SU-DHL-6 (cell line): ENCODE measurements around the gene CDKN2B.

Source experiments
- CTCF ChIP-seq: fragments of 200-600 bp; sonication (generic); IDR thresholded peaks from one replicate; pipeline ENCODE4 v1.5.1; 2017; ENCODE audit warnings: antibody characterized with exemption, mild to moderate bottlenecking, low read length, moderate library complexity; ENCODE audit not compliant: insufficient read depth, poor library complexity, severe bottlenecking
- EZH2phosphoT487 ChIP-seq: fragments of 200-600 bp; sonication (generic), shearing (Covaris generic); conservative IDR thresholded peaks from 2 replicates; pipeline ENCODE4 v1.6.1; 2018; ENCODE audit warnings: mild to moderate bottlenecking, antibody characterized with exemption, low read length, moderate library complexity, mixed read lengths

DNA sequence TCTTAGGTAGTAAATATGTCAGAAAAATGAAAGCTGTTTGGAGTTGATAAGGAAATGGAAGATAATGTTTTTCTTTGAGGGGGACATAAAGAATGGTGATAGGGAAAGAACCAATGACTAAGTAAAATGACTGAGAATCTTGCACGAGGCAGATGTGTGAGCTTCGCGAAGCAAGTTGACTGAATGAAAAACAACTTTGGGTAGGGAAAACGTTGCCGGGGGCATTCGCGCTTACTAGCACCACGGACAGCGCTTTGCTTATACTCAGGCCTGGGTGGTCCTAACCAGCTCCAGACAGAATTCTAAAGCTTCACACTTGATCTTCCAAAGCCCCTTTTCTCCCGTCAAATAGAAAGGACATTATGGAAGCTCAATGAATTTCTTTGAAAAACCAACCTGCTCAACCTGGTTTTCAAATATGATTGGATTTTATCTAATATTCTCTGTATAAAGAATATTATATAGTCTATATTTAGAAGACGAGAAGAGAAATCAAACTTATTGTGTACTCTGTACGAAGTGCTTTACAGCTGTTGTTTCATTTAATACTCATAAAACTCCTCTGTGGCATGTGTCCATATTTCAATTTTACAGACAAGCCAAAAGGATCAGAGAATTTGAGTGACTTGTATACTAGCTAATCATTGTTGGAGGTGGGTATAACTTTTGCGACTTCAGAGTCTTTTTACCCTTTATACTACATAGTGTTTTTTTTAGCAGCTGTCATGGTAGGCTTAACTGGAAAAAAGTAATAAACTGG is 1.9 kb upstream of the CDKN2B start:
- TF ChIP-seq CTCF (no peak), EZH2phosphoT487 (no peak)
